ENCODE data around the gene TGIF1.

The TGIF1 gene

GRCh38 chr18:3457261-3457724 lies 7.3 kb downstream of the TGIF1 start:
- H3K36me3 ChIP-seq (ENCODE audit: control insufficient read depth, insufficient read depth, low read length) = peaks cover 52% of the 10 kb centered on the region
- H3K27ac ChIP-seq (ENCODE audit: low read depth, low read length) = peak overlapping the region; percentile 99
- H3K4me3 ChIP-seq (ENCODE audit: low read depth, low read length) = no peak overlapping the region
- H3K4me1 ChIP-seq (ENCODE audit: control insufficient read depth, insufficient read depth, low read length) = peaks cover 51% of the 10 kb centered on the region
- no peaks in the 10 kb centered on the region for H3K27me3 ChIP-seq (ENCODE audit: control insufficient read depth, insufficient read depth, low read length)
- no peak overlapping the region for H3K9ac ChIP-seq (ENCODE audit: low read depth, low read length)
- no peaks in the 10 kb centered on the region for H3K9me3 ChIP-seq (ENCODE audit: control insufficient read depth, insufficient read depth, low read length)

GRCh38 chr18:3458378-3458777 lies 8.4 kb downstream of the TGIF1 start:
- Histone ChIP-seq H3K27ac (ENCODE audit: low read depth, low read length) (peak overlapping the region; percentile 72), H3K36me3 (ENCODE audit: control insufficient read depth, insufficient read depth, low read length) (peaks cover 52% of the 10 kb centered on the region), H3K9ac (ENCODE audit: low read depth, low read length) (no peak overlapping the region), H3K4me1 (ENCODE audit: control insufficient read depth, insufficient read depth, low read length) (peaks cover 51% of the 10 kb centered on the region), H3K27me3 (ENCODE audit: control insufficient read depth, insufficient read depth, low read length) (no peaks in the 10 kb centered on the region), H3K9me3 (ENCODE audit: control insufficient read depth, insufficient read depth, low read length) (no peaks in the 10 kb centered on the region), H3K4me3 (ENCODE audit: low read depth, low read length) (no peak overlapping the region; the same call in 1 of the 2 replicates)

GRCh38 chr18:3458952-3459853 lies 9.2 kb downstream of the TGIF1 start:
- Histone ChIP-seq H3K27ac (ENCODE audit: low read depth, low read length) (peak overlapping the region; percentile 72), H3K4me3 (ENCODE audit: low read depth, low read length) (no peak overlapping the region; the same call in 1 of the 2 replicates), H3K36me3 (ENCODE audit: control insufficient read depth, insufficient read depth, low read length) (peaks cover 50% of the 10 kb centered on the region), H3K27me3 (ENCODE audit: control insufficient read depth, insufficient read depth, low read length) (no peaks in the 10 kb centered on the region), H3K4me1 (ENCODE audit: control insufficient read depth, insufficient read depth, low read length) (peaks cover 49% of the 10 kb centered on the region), H3K9ac (ENCODE audit: low read depth, low read length) (no peak overlapping the region), H3K9me3 (ENCODE audit: control insufficient read depth, insufficient read depth, low read length) (no peaks in the 10 kb centered on the region)

- Histone ChIP-seq H3K36me3 (ENCODE audit: control insufficient read depth, insufficient read depth, low read length) (peaks cover 48% of the 10 kb centered on the region), H3K9ac (ENCODE audit: low read depth, low read length) (no peak overlapping the region), H3K9me3 (ENCODE audit: control insufficient read depth, insufficient read depth, low read length) (no peaks in the 10 kb centered on the region), H3K27me3 (ENCODE audit: control insufficient read depth, insufficient read depth, low read length) (no peaks in the 10 kb centered on the region), H3K27ac (ENCODE audit: low read depth, low read length) (no peak overlapping the region), H3K4me3 (ENCODE audit: low read depth, low read length) (no peak overlapping the region), H3K4me1 (ENCODE audit: control insufficient read depth, insufficient read depth, low read length) (peaks cover 37% of the 10 kb centered on the region)
Observed at GRCh38 chr18:3460823-3461398, 10.9 kb downstream of the TGIF1 start.

- Histone ChIP-seq H3K27me3 (ENCODE audit: control insufficient read depth, insufficient read depth, low read length) (no peaks in the 10 kb centered on the region), H3K27ac (ENCODE audit: low read depth, low read length) (peak overlapping the region; percentile 26), H3K9me3 (ENCODE audit: control insufficient read depth, insufficient read depth, low read length) (no peaks in the 10 kb centered on the region), H3K9ac (ENCODE audit: low read depth, low read length) (no peak overlapping the region), H3K4me3 (ENCODE audit: low read depth, low read length) (no peak overlapping the region), H3K4me1 (ENCODE audit: control insufficient read depth, insufficient read depth, low read length) (peaks cover 37% of the 10 kb centered on the region), H3K36me3 (ENCODE audit: control insufficient read depth, insufficient read depth, low read length) (peaks cover 40% of the 10 kb centered on the region)
Observed at GRCh38 chr18:3461704-3462103, 11.7 kb downstream of the TGIF1 start.

GRCh38 chr18:3463051-3463450 lies 13.1 kb downstream of the TGIF1 start:
- H3K9me3 ChIP-seq (ENCODE audit: control insufficient read depth, insufficient read depth, low read length) = no peaks in the 10 kb centered on the region
- H3K27ac ChIP-seq (ENCODE audit: low read depth, low read length) = peak overlapping the region; percentile 38
- no peak overlapping the region for H3K4me3 ChIP-seq (ENCODE audit: low read depth, low read length)
- no peaks in the 10 kb centered on the region for H3K27me3 ChIP-seq (ENCODE audit: control insufficient read depth, insufficient read depth, low read length)
- H3K9ac ChIP-seq (ENCODE audit: low read depth, low read length) = no peak overlapping the region
- H3K4me1 ChIP-seq (ENCODE audit: control insufficient read depth, insufficient read depth, low read length) = peaks cover 31% of the 10 kb centered on the region
- peaks cover 26% of the 10 kb centered on the region for H3K36me3 ChIP-seq (ENCODE audit: control insufficient read depth, insufficient read depth, low read length)

- Histone ChIP-seq H3K9ac (ENCODE audit: low read depth, low read length) (no peak overlapping the region), H3K9me3 (ENCODE audit: control insufficient read depth, insufficient read depth, low read length) (no peaks in the 10 kb centered on the region), H3K36me3 (ENCODE audit: control insufficient read depth, insufficient read depth, low read length) (peaks cover under 1% of the 10 kb centered on the region; the same call in 1 of the 2 replicates), H3K27ac (ENCODE audit: low read depth, low read length) (peak overlapping the region; percentile 86), H3K27me3 (ENCODE audit: control insufficient read depth, insufficient read depth, low read length) (no peaks in the 10 kb centered on the region), H3K4me1 (ENCODE audit: control insufficient read depth, insufficient read depth, low read length) (peaks cover 23% of the 10 kb centered on the region), H3K4me3 (ENCODE audit: low read depth, low read length) (no peak overlapping the region)
Observed at GRCh38 chr18:3466045-3466444, 16.1 kb downstream of the TGIF1 start.

- H3K9ac ChIP-seq (ENCODE audit: low read depth, low read length) = no peak overlapping the region
Observed at GRCh38 chr18:3466872-3467271, 16.9 kb downstream of the TGIF1 start.

GRCh38 chr18:3468066-3468705 lies 18.2 kb downstream of the TGIF1 start:
- Histone ChIP-seq H3K9ac (ENCODE audit: low read depth, low read length) (no peak overlapping the region), H3K9me3 (ENCODE audit: control insufficient read depth, insufficient read depth, low read length) (no peaks in the 10 kb centered on the region), H3K27ac (ENCODE audit: low read depth, low read length) (no peak overlapping the region), H3K36me3 (ENCODE audit: control insufficient read depth, insufficient read depth, low read length) (no peaks in the 10 kb centered on the region), H3K27me3 (ENCODE audit: control insufficient read depth, insufficient read depth, low read length) (no peaks in the 10 kb centered on the region), H3K4me1 (ENCODE audit: control insufficient read depth, insufficient read depth, low read length) (peaks cover 23% of the 10 kb centered on the region), H3K4me3 (ENCODE audit: low read depth, low read length) (no peak overlapping the region)

More at GRCh38 chr18:3466872-3467271, 16.9 kb downstream of the TGIF1 start:
- Histone ChIP-seq H3K27me3 (ENCODE audit: control insufficient read depth, insufficient read depth, low read length) (no peaks in the 10 kb centered on the region), H3K4me1 (ENCODE audit: control insufficient read depth, insufficient read depth, low read length) (peaks cover 23% of the 10 kb centered on the region), H3K27ac (ENCODE audit: low read depth, low read length) (peak overlapping the region; percentile 86), H3K9me3 (ENCODE audit: control insufficient read depth, insufficient read depth, low read length) (no peaks in the 10 kb centered on the region), H3K36me3 (ENCODE audit: control insufficient read depth, insufficient read depth, low read length) (no peaks in the 10 kb centered on the region), H3K4me3 (ENCODE audit: low read depth, low read length) (no peak overlapping the region)

GRCh38 chr18:3468833-3469232 lies 18.9 kb downstream of the TGIF1 start:
- Histone ChIP-seq H3K36me3 (ENCODE audit: control insufficient read depth, insufficient read depth, low read length) (no peaks in the 10 kb centered on the region), H3K4me1 (ENCODE audit: control insufficient read depth, insufficient read depth, low read length) (peaks cover 23% of the 10 kb centered on the region), H3K9ac (ENCODE audit: low read depth, low read length) (no peak overlapping the region), H3K9me3 (ENCODE audit: control insufficient read depth, insufficient read depth, low read length) (no peaks in the 10 kb centered on the region), H3K4me3 (ENCODE audit: low read depth, low read length) (no peak overlapping the region), H3K27me3 (ENCODE audit: control insufficient read depth, insufficient read depth, low read length) (no peaks in the 10 kb centered on the region), H3K27ac (ENCODE audit: low read depth, low read length) (no peak overlapping the region)
